GM23338 (cell line): Measurements from ENCODE around the gene NUDT13. TPM values are rescaled to one million over a fixed set of nuclear protein-coding genes. Genes with fewer than 3 reads are reported as not detected.

Source experiments
- ATAC-seq: fragments of 200-7000 bp; cut with Tn5 transposase; 3 replicates; pipeline ENCODE4 v1.9.1; 2020
- DNase-seq: peaks from one replicate; pipeline ENCODE4 v3.0.0-alpha.2; 2015; ENCODE audit warnings: low spot score
- H2AFZ ChIP-seq: fragments of 200-600 bp; sonication (generic); 2 replicates; pipeline ENCODE4 v1.8.0; 2016; ENCODE audit warnings: antibody characterized with exemption, mild to moderate bottlenecking, moderate library complexity
- H3F3A ChIP-seq: fragments of 200-600 bp; sonication (generic); replicated peaks from 2 replicates; pipeline ENCODE4 v1.8.0; 2017; ENCODE audit warnings: antibody characterized with exemption, mixed run types, low read depth
- H3K27ac ChIP-seq: fragments of 200-600 bp; sonication (generic); 2 replicates; pipeline ENCODE4 v1.6.1; 2016; ENCODE audit warnings: low read depth
- H3K27me3 ChIP-seq: fragments of 200-600 bp; sonication (generic); 2 replicates; pipeline ENCODE4 v1.8.0; 2016; ENCODE audit warnings: mild to moderate bottlenecking, mixed run types, moderate library complexity; ENCODE audit not compliant: insufficient read depth
- H3K36me3 ChIP-seq: fragments of 200-600 bp; sonication (generic); 2 replicates; pipeline ENCODE4 v1.8.0; 2016; ENCODE audit warnings: mild to moderate bottlenecking; ENCODE audit not compliant: insufficient read depth
- H3K4me1 ChIP-seq: fragments of 200-600 bp; sonication (generic); 2 replicates; pipeline ENCODE4 v1.8.0; 2016; ENCODE audit warnings: mild to moderate bottlenecking, moderate library complexity; ENCODE audit not compliant: insufficient read depth
- H3K4me2 ChIP-seq: fragments of 200-600 bp; sonication (generic); 2 replicates; pipeline ENCODE4 v1.7.1; 2017; ENCODE audit warnings: mixed run types
- H3K4me3 ChIP-seq: fragments of 200-600 bp; sonication (generic); 2 replicates; pipeline ENCODE4 v1.6.1; 2016; ENCODE audit warnings: mixed run types
- H3K79me2 ChIP-seq: fragments of 200-600 bp; sonication (generic); replicated peaks from 2 replicates; pipeline ENCODE4 v1.8.0; 2017; ENCODE audit warnings: mild to moderate bottlenecking; ENCODE audit not compliant: insufficient read depth
- H3K9me2 ChIP-seq: fragments of 200-600 bp; sonication (generic); 2 replicates; pipeline ENCODE4 v1.8.0; 2017; ENCODE audit not compliant: insufficient read depth
- H4K20me1 ChIP-seq: fragments of 200-600 bp; sonication (generic); replicated peaks from 2 replicates; pipeline ENCODE4 v1.8.0; 2017; ENCODE audit warnings: mild to moderate bottlenecking; ENCODE audit not compliant: insufficient read depth
- H3K27ac Mint-ChIP-seq: 2 replicates; pipeline ENCODE4 v1.8.0; 2020; ENCODE audit warnings: inconsistent platforms, mild to moderate bottlenecking, moderate library complexity, mixed read lengths
- H3K27me3 Mint-ChIP-seq: 3 replicates; pipeline ENCODE4 v1.8.0; 2022; ENCODE audit warnings: low read depth, mild to moderate bottlenecking, moderate library complexity, mixed read lengths, inconsistent platforms; ENCODE audit not compliant: insufficient read depth, poor library complexity
- H3K36me3 Mint-ChIP-seq: 3 replicates; pipeline ENCODE4 v1.8.0; 2021; ENCODE audit warnings: low read depth, mild to moderate bottlenecking, inconsistent platforms, moderate library complexity, mixed read lengths
- H3K4me1 Mint-ChIP-seq: 3 replicates; pipeline ENCODE4 v1.8.0; 2020; ENCODE audit warnings: mild to moderate bottlenecking, inconsistent platforms, mixed read lengths
- H3K4me3 Mint-ChIP-seq: 3 replicates; pipeline ENCODE4 v1.8.0; 2021; ENCODE audit warnings: moderate library complexity, mild to moderate bottlenecking, inconsistent platforms, mixed read lengths
- H3K9me3 Mint-ChIP-seq: 3 replicates; pipeline ENCODE4 v1.8.0; 2020; ENCODE audit warnings: moderate library complexity, mild to moderate bottlenecking, inconsistent platforms, mixed read lengths
- EZH2 ChIP-seq: fragments of 200-600 bp; sonication (generic); IDR thresholded peaks from one replicate; pipeline ENCODE4 v1.8.0; 2017; ENCODE audit warnings: antibody characterized with exemption, mild to moderate bottlenecking, low read depth; ENCODE audit not compliant: unreplicated experiment
- JUNB ChIP-seq: IDR thresholded peaks from one replicate; pipeline ENCODE4 v1.6.1; 2016; ENCODE audit warnings: antibody characterized with exemption; ENCODE audit not compliant: unreplicated experiment
- NANOG ChIP-seq: IDR thresholded peaks from 2 replicates; pipeline ENCODE4 v1.6.1; 2016; ENCODE audit warnings: antibody characterized with exemption, borderline replicate concordance
- ZNF114 ChIP-seq: fragments of 250-450 bp; sonication (Bioruptor Pico); IDR thresholded peaks from 2 replicates; pipeline ENCODE4 v1.5.0; 2020; ENCODE audit warnings: mild to moderate bottlenecking, moderate library complexity
- polyA plus RNA-seq: library from polyadenylated mRNA; unstranded; fragments of >200 nt; fragmentation: Nextera tagmentation; extraction: Ambion mirVana; gene quantifications from 2 replicates; pipeline ENCODE4 v1.2.1, GENCODE V29; 2016
- total RNA-seq: library from RNA; depleted of rRNA; stranded (reverse); fragments of >200 nt; shearing (Covaris generic); gene quantifications from 2 replicates; pipeline ENCODE4 v1.2.3, GENCODE V29; 2014
- TF ChIP-seq, protein P1 (sequence below), 2 experiments: fragments of 200-600 bp in 1 of 2; sonication (generic) in 1 of 2; conservative IDR thresholded peaks; 2 replicates each; pipeline versions ENCODE4 v1.5.1 to v1.6.1; 2016 to 2017; ENCODE audit warnings: antibody characterized with exemption in 2 of 2, low read depth in 2 of 2, mild to moderate bottlenecking in 2 of 2, moderate library complexity in 1 of 2
- TF ChIP-seq, protein P2 (sequence below): IDR thresholded peaks from one replicate; pipeline ENCODE4 v1.6.1; 2018; ENCODE audit warnings: antibody characterized with exemption; ENCODE audit not compliant: unreplicated experiment
- TF ChIP-seq, protein P3 (sequence below): fragments of 250-450 bp; sonication (Bioruptor Pico); IDR thresholded peaks from 2 replicates; pipeline ENCODE4 v1.5.0; 2020; ENCODE audit warnings: mild to moderate bottlenecking, moderate library complexity
- TF ChIP-seq, protein P4 (sequence below): IDR thresholded peaks from 2 replicates; pipeline ENCODE4 v1.6.1; 2016; ENCODE audit warnings: antibody characterized with exemption

Gene NUDT13
- total and polyA plus RNA-seq, 2 experiments from 2014 or later: 1.4 to 2.2 TPM

DNA sequence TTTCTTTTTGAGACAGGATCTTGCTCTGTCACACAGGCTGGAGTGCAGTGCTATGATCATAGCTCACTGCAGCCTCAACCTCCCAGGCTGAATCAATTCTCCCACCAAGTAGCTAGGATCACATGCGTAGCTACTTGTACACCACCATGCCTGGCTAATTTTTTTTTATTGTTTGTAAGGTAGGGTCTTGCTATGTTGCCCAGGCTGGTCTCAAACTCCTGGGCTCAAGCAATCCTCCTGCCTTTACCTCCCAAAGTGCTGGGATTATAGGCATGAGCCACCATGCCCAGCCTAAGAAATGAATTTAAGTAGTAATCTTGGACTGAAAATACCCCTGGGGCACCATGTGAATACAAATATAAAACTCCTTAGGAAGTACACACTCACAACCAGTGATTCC is 5.8 kb downstream of the NUDT13 start (continued):
- TF ChIP-seq, protein P1, sequence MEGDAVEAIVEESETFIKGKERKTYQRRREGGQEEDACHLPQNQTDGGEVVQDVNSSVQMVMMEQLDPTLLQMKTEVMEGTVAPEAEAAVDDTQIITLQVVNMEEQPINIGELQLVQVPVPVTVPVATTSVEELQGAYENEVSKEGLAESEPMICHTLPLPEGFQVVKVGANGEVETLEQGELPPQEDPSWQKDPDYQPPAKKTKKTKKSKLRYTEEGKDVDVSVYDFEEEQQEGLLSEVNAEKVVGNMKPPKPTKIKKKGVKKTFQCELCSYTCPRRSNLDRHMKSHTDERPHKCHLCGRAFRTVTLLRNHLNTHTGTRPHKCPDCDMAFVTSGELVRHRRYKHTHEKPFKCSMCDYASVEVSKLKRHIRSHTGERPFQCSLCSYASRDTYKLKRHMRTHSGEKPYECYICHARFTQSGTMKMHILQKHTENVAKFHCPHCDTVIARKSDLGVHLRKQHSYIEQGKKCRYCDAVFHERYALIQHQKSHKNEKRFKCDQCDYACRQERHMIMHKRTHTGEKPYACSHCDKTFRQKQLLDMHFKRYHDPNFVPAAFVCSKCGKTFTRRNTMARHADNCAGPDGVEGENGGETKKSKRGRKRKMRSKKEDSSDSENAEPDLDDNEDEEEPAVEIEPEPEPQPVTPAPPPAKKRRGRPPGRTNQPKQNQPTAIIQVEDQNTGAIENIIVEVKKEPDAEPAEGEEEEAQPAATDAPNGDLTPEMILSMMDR (conservative IDR thresholded peaks at IDR 0.05; ENCODE audit: low read depth in 2 of 2): no peak
- TF ChIP-seq JUNB (no peak), NANOG (no peak), EZH2 (no peak)
- TF ChIP-seq, protein P2, sequence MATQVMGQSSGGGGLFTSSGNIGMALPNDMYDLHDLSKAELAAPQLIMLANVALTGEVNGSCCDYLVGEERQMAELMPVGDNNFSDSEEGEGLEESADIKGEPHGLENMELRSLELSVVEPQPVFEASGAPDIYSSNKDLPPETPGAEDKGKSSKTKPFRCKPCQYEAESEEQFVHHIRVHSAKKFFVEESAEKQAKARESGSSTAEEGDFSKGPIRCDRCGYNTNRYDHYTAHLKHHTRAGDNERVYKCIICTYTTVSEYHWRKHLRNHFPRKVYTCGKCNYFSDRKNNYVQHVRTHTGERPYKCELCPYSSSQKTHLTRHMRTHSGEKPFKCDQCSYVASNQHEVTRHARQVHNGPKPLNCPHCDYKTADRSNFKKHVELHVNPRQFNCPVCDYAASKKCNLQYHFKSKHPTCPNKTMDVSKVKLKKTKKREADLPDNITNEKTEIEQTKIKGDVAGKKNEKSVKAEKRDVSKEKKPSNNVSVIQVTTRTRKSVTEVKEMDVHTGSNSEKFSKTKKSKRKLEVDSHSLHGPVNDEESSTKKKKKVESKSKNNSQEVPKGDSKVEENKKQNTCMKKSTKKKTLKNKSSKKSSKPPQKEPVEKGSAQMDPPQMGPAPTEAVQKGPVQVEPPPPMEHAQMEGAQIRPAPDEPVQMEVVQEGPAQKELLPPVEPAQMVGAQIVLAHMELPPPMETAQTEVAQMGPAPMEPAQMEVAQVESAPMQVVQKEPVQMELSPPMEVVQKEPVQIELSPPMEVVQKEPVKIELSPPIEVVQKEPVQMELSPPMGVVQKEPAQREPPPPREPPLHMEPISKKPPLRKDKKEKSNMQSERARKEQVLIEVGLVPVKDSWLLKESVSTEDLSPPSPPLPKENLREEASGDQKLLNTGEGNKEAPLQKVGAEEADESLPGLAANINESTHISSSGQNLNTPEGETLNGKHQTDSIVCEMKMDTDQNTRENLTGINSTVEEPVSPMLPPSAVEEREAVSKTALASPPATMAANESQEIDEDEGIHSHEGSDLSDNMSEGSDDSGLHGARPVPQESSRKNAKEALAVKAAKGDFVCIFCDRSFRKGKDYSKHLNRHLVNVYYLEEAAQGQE: no peak

DNA sequence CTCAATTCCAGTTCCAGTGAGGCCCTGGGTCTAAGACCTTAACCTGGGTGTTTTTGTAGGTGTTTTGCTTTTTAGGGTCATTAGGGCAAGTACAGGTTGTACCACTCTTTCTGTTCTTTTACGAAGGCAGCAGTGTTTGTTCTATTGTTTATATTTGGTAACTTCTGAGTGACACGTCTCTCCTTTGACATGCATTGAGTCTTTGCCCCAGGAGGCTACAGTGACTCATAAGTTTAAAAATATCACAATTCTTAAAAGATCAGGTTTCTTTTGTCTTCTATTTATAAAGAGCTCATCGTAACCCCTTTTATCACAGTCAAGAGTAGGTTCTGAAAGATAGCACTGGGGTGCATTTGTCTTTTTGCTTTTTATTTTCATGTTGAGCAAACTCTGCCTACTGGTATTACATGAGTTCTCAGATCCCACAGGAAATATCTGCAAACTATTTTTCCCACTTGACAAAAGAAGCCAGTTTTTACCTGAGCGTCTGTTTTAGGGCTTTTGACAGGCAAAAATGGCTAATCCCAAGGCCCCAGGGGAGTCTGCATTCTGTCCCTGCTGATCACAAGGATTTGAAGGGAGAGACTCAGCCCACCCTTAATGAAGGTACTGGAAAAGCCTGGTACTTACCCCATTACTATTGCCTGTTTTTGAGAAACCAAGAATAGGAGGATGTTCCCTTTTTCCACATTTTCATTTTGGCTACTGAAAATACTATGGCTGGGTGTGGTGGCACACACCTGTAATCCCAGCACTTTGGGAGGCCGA is 7.9 kb downstream of the NUDT13 start:
- Histone ChIP-seq H3K4me3 (no peak overlapping the region), H2AFZ (no peak overlapping the region), H4K20me1 (no peaks in the 10 kb centered on the region), H3K27ac (no peak overlapping the region; the same call in 1 of the 2 replicates), H3K36me3 (no peaks in the 10 kb centered on the region), H3K79me2 (no peaks in the 10 kb centered on the region), H3F3A (peaks cover 4% of the 10 kb centered on the region; the same call in 1 of the 2 replicates), H3K27me3 (no peaks in the 10 kb centered on the region), H3K9me2 (no peaks in the 10 kb centered on the region), H3K4me1 (peaks cover 3% of the 10 kb centered on the region; the same call in 1 of the 2 replicates), H3K4me2 (no peak overlapping the region)
- Mint-ChIP-seq H3K27ac (peak overlapping the region; percentile 67; the same call in 1 of the 2 replicates), H3K27me3 (peaks cover 4% of the 10 kb centered on the region), H3K36me3 (peaks cover 10% of the 10 kb centered on the region; the same call in 2 of the 3 replicates), H3K9me3 (no peaks in the 10 kb centered on the region), H3K4me3 (no peak overlapping the region), H3K4me1 (peaks cover 7% of the 10 kb centered on the region; the same call in 2 of the 3 replicates)
- ATAC-seq: peak; percentile 85
- DNase-seq: no peak
- TF ChIP-seq, protein P3, sequence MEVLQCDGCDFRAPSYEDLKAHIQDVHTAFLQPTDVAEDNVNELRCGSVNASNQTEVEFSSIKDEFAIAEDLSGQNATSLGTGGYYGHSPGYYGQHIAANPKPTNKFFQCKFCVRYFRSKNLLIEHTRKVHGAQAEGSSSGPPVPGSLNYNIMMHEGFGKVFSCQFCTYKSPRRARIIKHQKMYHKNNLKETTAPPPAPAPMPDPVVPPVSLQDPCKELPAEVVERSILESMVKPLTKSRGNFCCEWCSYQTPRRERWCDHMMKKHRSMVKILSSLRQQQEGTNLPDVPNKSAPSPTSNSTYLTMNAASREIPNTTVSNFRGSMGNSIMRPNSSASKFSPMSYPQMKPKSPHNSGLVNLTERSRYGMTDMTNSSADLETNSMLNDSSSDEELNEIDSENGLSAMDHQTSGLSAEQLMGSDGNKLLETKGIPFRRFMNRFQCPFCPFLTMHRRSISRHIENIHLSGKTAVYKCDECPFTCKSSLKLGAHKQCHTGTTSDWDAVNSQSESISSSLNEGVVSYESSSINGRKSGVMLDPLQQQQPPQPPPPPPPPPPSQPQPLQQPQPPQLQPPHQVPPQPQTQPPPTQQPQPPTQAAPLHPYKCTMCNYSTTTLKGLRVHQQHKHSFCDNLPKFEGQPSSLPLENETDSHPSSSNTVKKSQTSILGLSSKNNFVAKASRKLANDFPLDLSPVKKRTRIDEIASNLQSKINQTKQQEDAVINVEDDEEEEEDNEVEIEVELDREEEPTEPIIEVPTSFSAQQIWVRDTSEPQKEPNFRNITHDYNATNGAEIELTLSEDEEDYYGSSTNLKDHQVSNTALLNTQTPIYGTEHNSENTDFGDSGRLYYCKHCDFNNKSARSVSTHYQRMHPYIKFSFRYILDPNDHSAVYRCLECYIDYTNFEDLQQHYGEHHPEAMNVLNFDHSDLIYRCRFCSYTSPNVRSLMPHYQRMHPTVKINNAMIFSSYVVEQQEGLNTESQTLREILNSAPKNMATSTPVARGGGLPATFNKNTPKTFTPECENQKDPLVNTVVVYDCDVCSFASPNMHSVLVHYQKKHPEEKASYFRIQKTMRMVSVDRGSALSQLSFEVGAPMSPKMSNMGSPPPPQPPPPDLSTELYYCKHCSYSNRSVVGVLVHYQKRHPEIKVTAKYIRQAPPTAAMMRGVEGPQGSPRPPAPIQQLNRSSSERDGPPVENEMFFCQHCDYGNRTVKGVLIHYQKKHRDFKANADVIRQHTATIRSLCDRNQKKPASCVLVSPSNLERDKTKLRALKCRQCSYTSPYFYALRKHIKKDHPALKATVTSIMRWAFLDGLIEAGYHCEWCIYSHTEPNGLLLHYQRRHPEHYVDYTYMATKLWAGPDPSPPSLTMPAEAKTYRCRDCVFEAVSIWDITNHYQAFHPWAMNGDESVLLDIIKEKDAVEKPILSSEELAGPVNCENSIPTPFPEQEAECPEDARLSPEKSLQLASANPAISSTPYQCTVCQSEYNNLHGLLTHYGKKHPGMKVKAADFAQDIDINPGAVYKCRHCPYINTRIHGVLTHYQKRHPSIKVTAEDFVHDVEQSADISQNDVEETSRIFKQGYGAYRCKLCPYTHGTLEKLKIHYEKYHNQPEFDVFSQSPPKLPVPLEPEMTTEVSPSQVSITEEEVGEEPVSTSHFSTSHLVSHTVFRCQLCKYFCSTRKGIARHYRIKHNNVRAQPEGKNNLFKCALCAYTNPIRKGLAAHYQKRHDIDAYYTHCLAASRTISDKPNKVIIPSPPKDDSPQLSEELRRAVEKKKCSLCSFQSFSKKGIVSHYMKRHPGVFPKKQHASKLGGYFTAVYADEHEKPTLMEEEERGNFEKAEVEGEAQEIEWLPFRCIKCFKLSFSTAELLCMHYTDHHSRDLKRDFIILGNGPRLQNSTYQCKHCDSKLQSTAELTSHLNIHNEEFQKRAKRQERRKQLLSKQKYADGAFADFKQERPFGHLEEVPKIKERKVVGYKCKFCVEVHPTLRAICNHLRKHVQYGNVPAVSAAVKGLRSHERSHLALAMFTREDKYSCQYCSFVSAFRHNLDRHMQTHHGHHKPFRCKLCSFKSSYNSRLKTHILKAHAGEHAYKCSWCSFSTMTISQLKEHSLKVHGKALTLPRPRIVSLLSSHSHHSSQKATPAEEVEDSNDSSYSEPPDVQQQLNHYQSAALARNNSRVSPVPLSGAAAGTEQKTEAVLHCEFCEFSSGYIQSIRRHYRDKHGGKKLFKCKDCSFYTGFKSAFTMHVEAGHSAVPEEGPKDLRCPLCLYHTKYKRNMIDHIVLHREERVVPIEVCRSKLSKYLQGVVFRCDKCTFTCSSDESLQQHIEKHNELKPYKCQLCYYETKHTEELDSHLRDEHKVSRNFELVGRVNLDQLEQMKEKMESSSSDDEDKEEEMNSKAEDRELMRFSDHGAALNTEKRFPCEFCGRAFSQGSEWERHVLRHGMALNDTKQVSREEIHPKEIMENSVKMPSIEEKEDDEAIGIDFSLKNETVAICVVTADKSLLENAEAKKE (CRISPR knock-in tag): no peak
- TF ChIP-seq ZNF114 (CRISPR knock-in tag) (no peak), JUNB (no peak), NANOG (no peak)
- TF ChIP-seq, protein P4, sequence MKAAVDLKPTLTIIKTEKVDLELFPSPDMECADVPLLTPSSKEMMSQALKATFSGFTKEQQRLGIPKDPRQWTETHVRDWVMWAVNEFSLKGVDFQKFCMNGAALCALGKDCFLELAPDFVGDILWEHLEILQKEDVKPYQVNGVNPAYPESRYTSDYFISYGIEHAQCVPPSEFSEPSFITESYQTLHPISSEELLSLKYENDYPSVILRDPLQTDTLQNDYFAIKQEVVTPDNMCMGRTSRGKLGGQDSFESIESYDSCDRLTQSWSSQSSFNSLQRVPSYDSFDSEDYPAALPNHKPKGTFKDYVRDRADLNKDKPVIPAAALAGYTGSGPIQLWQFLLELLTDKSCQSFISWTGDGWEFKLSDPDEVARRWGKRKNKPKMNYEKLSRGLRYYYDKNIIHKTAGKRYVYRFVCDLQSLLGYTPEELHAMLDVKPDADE: no peak
